DMS79 (cell line): Measurements from ENCODE around the gene SLC25A48.
A peak's percentile ranks its signal among the peaks of the same experiment; 100 is the strongest.

ENCODE experiments used
- DNase-seq: peaks from one replicate; lab custom pipeline; 2025; lab: John Stamatoyannopoulos, UW

The SLC25A48 gene

GRCh38 chr5:135834639-135835529, at the start of gene SLC25A48:
TSS of gene SLC25A48 (plus strand) at chr5:135834663. CDS start at chr5:135834848, 185 bp downstream.
- DNase-seq: peak; percentile 17

GRCh38 chr5:135800656-135801055, 33.8 kb upstream of the SLC25A48 start:
- DNase-seq: no peak

- no peak for DNase-seq
These were observed 24.1 kb upstream of the SLC25A48 start for GRCh38 chr5:135810188-135810943.

- no peak for DNase-seq
These were observed 23.5 kb upstream of the SLC25A48 start for GRCh38 chr5:135811007-135811406.

GRCh38 chr5:135813758-135814157, 20.7 kb upstream of the SLC25A48 start:
- DNase-seq: no peak

GRCh38 chr5:135814316-135814715, 20.1 kb upstream of the SLC25A48 start:
- DNase-seq: no peak

- DNase-seq: no peak
These were observed 19.7 kb upstream of the SLC25A48 start for GRCh38 chr5:135814812-135815211.

- peak; percentile 31 for DNase-seq
These were observed 13.2 kb upstream of the SLC25A48 start for GRCh38 chr5:135821061-135821801.

GRCh38 chr5:135821802-135822201, 12.7 kb upstream of the SLC25A48 start:
- peak; percentile 31 for DNase-seq

- DNase-seq: no peak
These were observed 12.2 kb upstream of the SLC25A48 start for GRCh38 chr5:135822286-135822685.

GRCh38 chr5:135822959-135823358, 11.5 kb upstream of the SLC25A48 start:
- no peak for DNase-seq

- no peak for DNase-seq
These were observed 10.6 kb upstream of the SLC25A48 start for GRCh38 chr5:135823881-135824280.

- no peak for DNase-seq
These were observed 9.9 kb upstream of the SLC25A48 start for GRCh38 chr5:135824541-135825041.

GRCh38 chr5:135825373-135826220, 8.9 kb upstream of the SLC25A48 start:
- DNase-seq: no peak

GRCh38 chr5:135826221-135826525, 8.3 kb upstream of the SLC25A48 start:
- DNase-seq: no peak

- DNase-seq: no peak
These were observed 7.3 kb upstream of the SLC25A48 start for GRCh38 chr5:135826994-135827671.

GRCh38 chr5:135827965-135828781, 6.3 kb upstream of the SLC25A48 start:
- DNase-seq: peak; percentile 20

GRCh38 chr5:135828782-135829127, 5.7 kb upstream of the SLC25A48 start:
- no peak for DNase-seq

GRCh38 chr5:135829179-135829578, 5.3 kb upstream of the SLC25A48 start:
- no peak for DNase-seq
